ENCODE measurements around the gene SIGLEC7. TPM values are rescaled to one million over a fixed set of nuclear protein-coding genes. Genes with fewer than 3 reads are reported as not detected.

The SIGLEC7 gene
- total RNA-seq, 1 donor from 2014 or later: 11.0 TPM

GRCh38 chr19:51172223-51172622 is 30.1 kb downstream of the SIGLEC7 start:
- TF ChIP-seq CTCF (IDR thresholded peaks at IDR 0.05): no peak
- intact Hi-C loops (cut with DNase I): no loop called here
- Histone ChIP-seq H3K36me3 (no peaks in the 10 kb centered on the region), H3K4me1 (no peaks in the 10 kb centered on the region), H3K9me3 (no peaks in the 10 kb centered on the region), H3K27ac (no peak overlapping the region), H3K4me3 (no peak overlapping the region), H3K27me3 (no peaks in the 10 kb centered on the region)
- ATAC-seq: peak; percentile 60
- no peak for DNase-seq

GRCh38 chr19:51173681-51174080 is 31.6 kb downstream of the SIGLEC7 start:
- ATAC-seq (no peak), DNase-seq (no peak)
- no peak overlapping the region for H3K27ac ChIP-seq
- H3K27me3 ChIP-seq: no peaks in the 10 kb centered on the region
- no peak overlapping the region for H3K4me3 ChIP-seq
- no peaks in the 10 kb centered on the region for H3K36me3 ChIP-seq
- no peaks in the 10 kb centered on the region for H3K9me3 ChIP-seq
- intact Hi-C loops (cut with DNase I): no loop called here
- H3K4me1 ChIP-seq: no peaks in the 10 kb centered on the region
- no peak for TF ChIP-seq CTCF (IDR thresholded peaks at IDR 0.05)

- Histone ChIP-seq H3K27me3 (peaks cover 5% of the 10 kb centered on the region), H3K36me3 (no peaks in the 10 kb centered on the region), H3K4me3 (no peak overlapping the region), H3K27ac (no peak overlapping the region), H3K9me3 (no peaks in the 10 kb centered on the region), H3K4me1 (no peaks in the 10 kb centered on the region)
- TF ChIP-seq CTCF (IDR thresholded peaks at IDR 0.05): no peak
- ATAC-seq (no peak), DNase-seq (no peak)
- intact Hi-C loops (cut with DNase I): no loop called here
Observed at GRCh38 chr19:51179256-51179655, 37.2 kb downstream of the SIGLEC7 start.

- no peaks in the 10 kb centered on the region for H3K4me1 ChIP-seq
- no peak for TF ChIP-seq CTCF (IDR thresholded peaks at IDR 0.05)
- no peaks in the 10 kb centered on the region for H3K36me3 ChIP-seq
- ATAC-seq: no peak
- no peaks in the 10 kb centered on the region for H3K9me3 ChIP-seq
- H3K27ac ChIP-seq: no peak overlapping the region
- no peak for DNase-seq
- H3K27me3 ChIP-seq: peaks cover 15% of the 10 kb centered on the region
- intact Hi-C loops (cut with DNase I): no loop called here
- no peak overlapping the region for H3K4me3 ChIP-seq
Observed at GRCh38 chr19:51181377-51181912, 39.3 kb downstream of the SIGLEC7 start.

GRCh38 chr19:51181913-51182419 is 39.9 kb downstream of the SIGLEC7 start:
- ATAC-seq (no peak), DNase-seq (no peak)
- no peak for TF ChIP-seq CTCF (IDR thresholded peaks at IDR 0.05)
- H3K9me3 ChIP-seq: no peaks in the 10 kb centered on the region
- H3K4me1 ChIP-seq: no peaks in the 10 kb centered on the region
- H3K4me3 ChIP-seq: no peak overlapping the region
- no peak overlapping the region for H3K27ac ChIP-seq
- peaks cover 15% of the 10 kb centered on the region for H3K27me3 ChIP-seq
- intact Hi-C loops (cut with DNase I): no loop called here
- H3K36me3 ChIP-seq: no peaks in the 10 kb centered on the region

- no peaks in the 10 kb centered on the region for H3K4me1 ChIP-seq
- no peak overlapping the region for H3K4me3 ChIP-seq
- H3K36me3 ChIP-seq: no peaks in the 10 kb centered on the region
- peaks cover 15% of the 10 kb centered on the region for H3K27me3 ChIP-seq
- intact Hi-C loops (cut with DNase I): no loop called here
- TF ChIP-seq CTCF (IDR thresholded peaks at IDR 0.05): no peak
- no peak overlapping the region for H3K27ac ChIP-seq
- no peak for DNase-seq
- no peaks in the 10 kb centered on the region for H3K9me3 ChIP-seq
- ATAC-seq: no peak
Observed at GRCh38 chr19:51183629-51184028, 41.5 kb downstream of the SIGLEC7 start.
